Liver (tissue), 3 donors: ENCODE results near the gene SV2B.

ENCODE experiments used
- CTCF ChIP-seq: fragments of 150-350 bp; IDR thresholded peaks from 2 replicates; pipeline ENCODE4 v1.5.1; 2017; ENCODE audit warnings: improper control_type of control experiment, low read depth, low read length; ENCODE audit not compliant: missing input control
- EGR1 ChIP-seq, 2 donors: IDR thresholded peaks; 2 replicates each; pipeline ENCODE4 v1.6.1; 2016 to 2018; ENCODE audit warnings: antibody characterized with exemption in 2 of 2, low read depth in 2 of 2
- TAF1 ChIP-seq: conservative IDR thresholded peaks from 2 replicates; pipeline ENCODE4 v1.6.1; 2016; ENCODE audit warnings: antibody characterized with exemption, mild to moderate bottlenecking
- donor health status: healthy.
- donor health status: healthy.

GRCh38 chr15:91055548-91056331 is 44.3 kb upstream of the SV2B start:
- TF ChIP-seq CTCF, result peak; percentile 76
- no peak for TF ChIP-seq EGR1 (IDR thresholded peaks at IDR 0.05; ENCODE audit: low read depth in 2 of 2)
- no peak for TF ChIP-seq TAF1
